GM19193 (cell line): ENCODE measurements around the gene GABRR3.

ENCODE experiments used
- POLR2A ChIP-seq: IDR thresholded peaks from 4 replicates; pipeline ENCODE4 v1.6.1; 2011; ENCODE audit not compliant: insufficient read depth, insufficient read length; ENCODE audit errors: extremely low read depth

The GABRR3 gene

DNA sequence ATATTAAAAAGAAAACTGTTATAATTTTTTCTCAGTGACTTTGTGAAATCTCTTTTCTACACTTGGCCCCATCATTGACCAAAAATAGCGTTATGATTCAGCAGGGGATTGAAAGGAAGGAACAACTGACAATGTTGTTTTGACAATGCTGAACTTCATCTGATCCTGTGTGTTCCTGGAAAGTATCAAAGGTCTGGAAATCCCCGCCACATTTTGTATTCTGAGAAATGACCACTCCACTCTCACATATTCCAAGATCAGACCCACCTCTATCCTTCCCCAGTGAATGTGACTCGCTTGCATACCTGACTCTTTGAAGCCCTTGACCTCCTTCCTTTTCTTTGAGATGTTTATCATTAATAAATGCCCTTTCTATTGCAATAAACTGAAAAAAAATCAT lies 53.2 kb downstream of the GABRR3 start:
- no peak for TF ChIP-seq POLR2A

DNA sequence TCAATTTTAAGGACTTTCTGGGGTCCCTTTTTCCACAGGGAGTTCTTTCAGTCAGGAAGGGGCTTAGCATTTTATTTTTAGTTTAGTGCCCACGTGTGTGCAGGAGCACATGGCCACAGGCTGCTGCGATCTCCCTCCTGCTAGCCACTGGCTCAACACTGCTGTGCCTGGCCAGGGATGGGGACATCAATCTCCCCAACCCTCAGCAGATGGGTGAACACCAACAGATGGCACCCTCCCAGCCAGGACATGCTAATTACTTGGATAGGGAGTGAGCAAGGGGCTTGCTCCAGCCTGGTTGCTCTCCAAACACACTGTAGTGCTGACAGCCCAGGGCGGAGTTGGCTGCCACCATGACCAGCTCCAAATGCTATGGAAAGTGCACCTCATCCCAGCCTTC lies 55.5 kb downstream of the GABRR3 start:
- TF ChIP-seq POLR2A: no peak

DNA sequence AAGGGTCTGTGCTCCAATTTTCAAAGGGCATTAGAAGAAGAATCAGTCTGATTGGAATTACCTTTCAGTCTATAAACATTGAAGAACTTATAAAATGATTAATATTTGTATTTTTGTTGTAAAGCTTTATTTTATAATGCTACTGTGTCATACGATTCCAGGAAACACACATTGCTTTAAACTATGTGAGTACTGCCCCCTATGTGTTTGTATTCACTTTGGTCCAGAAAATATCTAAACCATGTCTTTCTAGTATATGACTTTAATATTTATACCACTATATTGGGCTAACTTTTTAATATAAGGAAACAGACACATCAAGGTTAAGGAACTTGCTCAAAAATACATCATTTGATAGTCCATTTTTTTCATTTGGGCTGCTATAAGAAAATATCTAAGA lies 59.6 kb downstream of the GABRR3 start:
- TF ChIP-seq POLR2A: no peak

DNA sequence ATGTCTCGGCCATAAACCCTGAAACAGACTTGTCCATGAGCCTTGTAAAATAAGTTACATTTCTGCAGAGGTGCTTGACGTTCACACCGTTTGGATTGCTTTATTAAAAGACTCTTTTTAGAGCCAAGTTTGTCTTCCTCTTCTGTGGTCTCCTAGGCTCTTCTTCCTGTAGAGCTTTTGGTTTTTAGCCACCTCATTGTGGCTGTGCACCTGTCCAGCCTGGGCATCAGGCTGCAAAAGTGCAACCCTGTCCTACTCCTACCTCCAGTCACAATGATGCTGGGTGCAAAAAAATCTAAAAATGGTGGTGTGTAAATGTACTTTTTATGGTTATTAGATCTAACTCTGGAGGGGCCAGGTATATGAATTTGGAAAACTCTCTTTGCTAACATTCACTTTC lies 60.1 kb downstream of the GABRR3 start:
- no peak for TF ChIP-seq POLR2A

DNA sequence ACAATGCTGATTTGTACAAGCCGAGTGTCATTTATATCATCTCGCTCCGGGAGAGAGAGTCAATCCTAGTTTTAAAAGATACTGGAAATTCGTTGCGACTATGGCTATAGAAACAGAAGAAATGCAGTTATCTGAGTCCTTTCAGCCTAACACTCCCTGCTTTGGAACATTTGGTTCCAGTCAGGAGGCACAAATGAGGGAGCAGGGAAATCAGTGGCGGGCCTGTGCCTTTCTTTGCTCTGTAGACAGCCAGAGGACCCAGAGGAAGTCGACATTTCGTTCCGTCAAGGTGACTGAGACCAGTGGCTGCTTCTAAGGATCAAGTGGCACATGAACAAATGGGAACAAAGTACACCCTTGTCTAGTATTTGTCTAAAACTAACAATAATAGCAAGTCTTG lies 62.1 kb downstream of the GABRR3 start:
- no peak for TF ChIP-seq POLR2A

DNA sequence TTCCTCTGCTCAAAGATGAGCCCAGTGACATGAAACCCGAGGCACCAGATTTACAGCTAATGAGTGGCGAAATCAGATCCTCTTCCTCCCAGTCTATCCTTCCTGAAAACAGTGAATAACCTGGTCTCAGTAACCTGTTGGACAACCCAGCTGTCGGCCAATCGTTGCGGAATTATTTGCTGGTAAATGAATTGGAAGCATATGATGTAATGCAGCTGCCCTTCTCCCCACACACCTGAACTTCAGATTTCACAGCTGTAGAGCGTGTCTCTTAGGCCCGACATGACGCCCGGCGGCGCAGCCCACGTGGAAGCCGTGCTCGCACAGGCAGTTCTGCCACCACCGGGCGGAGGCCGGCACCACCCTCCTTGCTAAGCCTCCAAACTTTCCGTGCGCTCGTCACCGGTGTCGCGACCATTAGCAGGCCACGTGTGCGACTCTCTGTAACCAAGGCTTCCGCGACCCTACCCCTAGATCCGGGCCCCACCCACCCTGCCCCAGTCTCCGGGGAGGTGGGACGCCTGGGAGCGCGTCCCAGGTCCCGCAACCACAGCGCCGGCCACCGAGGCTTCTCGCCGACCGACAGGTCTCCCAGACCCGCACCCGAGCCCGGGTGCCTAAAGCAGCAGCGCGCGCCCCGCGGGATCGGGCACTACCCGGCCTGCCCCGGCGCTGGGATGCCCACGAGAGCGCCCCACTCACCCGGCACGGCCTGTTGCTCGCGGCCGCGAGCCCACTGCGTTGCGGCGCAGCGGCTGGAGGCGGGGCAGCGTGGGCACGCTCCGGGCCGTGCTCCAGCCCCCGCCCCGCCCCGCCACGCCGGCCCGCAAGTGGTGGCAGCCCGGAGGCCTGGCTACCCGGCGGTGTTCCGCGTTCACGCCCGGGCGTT lies 63.2 kb downstream of the GABRR3 start, which contains the start of gene RIOX2:
TSS of gene RIOX2 (minus strand) at position 753 of the 889 bp plus-strand sequence. CDS start 4,838 bp downstream, outside the sequence.
- TF ChIP-seq POLR2A: peak; percentile 80

DNA sequence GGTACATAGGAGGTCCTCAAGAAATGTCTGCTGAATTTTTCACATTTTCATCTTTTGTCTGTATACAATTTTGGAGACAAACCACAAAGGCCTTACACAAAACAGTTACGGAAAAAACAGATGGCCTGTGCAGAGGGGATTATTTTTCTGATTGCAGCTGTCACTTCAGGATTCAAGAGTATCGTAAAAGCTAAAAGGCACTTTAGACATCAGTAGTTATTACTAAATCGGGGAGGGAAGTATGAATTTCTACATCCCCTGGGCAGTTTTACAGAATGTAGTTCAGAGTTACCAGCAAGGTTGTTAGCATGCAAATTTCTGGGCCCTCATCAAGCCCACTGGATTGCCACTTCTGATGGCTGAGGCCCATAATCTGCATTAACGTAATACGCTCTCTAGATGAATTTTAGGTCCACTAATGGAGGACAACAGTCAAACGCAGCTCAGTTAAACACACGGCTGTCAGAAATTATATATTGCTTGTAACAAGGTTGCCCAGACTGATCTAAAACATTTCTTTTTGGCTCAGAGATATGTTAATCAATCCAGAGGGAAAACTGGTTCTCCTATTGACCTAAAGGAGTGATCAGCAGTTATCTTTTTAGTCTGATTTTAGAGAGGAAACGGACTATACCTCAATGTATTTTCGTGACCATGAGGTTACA lies 64.0 kb downstream of the GABRR3 start:
- TF ChIP-seq POLR2A: no peak

DNA sequence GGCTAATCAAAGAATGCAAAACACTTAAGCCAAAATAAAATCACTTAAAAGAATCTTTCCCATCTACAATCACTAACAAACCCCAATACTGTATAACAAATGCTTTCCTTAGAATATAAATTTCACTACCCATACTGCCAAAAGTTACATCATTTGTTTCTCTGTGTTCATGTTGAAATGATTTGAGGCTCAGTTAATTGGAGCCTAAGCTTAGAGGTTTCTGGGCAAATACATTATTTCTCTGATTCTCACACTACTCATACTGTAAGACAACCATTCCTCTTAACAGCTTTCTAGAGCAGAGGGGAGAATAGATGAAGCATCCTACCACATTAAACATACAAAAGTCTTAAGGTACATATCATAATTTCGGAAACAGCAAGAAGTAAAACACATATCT lies 65.0 kb downstream of the GABRR3 start:
- no peak for TF ChIP-seq POLR2A

DNA sequence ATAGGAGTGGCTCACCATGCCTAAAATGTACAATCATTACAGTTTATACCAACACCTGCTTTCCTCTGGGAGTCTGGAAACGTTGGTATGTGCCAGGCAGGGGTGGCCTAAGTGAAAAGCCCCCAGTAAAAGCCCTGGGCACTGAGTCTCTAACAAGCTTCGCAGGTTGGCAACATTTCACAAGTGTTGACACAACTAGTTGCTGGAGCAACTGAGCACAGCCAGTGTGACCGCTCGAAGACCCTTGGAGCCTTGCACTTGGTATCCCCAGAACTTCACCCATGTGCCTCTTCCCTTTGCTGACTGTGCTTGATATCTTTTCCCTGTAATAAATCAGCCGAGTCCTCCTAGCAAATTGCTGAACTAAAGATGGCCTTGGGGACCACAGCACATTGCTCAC lies 65.6 kb downstream of the GABRR3 start:
- no peak for TF ChIP-seq POLR2A

DNA sequence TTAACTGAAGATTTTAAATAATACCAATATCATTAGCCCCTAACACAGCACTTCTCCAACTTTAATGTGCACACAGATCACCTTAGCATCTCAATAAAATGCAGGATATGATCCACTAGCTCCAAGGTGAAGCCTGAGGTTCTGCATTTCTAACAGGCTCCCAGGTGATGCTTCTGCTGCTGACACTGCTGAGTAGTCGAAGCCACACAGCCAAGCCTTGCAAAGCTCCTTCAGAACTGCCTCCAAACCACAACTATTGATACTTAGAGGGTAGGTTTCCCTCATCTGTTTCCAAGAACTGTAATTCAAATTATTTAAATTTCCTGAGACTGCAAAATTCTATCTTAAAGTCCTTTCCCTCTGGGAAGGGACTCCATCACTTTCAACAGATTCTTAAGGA lies 66.7 kb downstream of the GABRR3 start:
- no peak for TF ChIP-seq POLR2A

DNA sequence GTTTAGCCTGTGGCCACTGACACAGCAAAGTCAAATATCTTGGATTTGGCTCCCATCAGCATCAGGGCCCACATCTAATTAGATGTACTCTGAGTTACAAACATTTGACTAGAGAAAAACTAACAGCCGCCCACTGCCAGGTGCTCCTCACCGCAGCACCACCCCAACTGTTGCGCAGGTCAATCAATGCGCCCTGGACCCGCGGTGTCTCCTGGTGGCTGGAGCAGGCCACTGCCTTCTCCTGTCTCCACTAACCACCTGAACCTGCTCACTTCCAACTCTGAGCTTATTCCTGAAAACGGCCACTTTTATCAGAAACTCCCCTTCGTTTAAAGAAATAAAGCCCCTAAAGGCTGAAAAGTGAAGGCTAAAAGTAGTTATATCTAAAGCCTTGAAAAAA lies 67.1 kb downstream of the GABRR3 start:
- TF ChIP-seq POLR2A: no peak

DNA sequence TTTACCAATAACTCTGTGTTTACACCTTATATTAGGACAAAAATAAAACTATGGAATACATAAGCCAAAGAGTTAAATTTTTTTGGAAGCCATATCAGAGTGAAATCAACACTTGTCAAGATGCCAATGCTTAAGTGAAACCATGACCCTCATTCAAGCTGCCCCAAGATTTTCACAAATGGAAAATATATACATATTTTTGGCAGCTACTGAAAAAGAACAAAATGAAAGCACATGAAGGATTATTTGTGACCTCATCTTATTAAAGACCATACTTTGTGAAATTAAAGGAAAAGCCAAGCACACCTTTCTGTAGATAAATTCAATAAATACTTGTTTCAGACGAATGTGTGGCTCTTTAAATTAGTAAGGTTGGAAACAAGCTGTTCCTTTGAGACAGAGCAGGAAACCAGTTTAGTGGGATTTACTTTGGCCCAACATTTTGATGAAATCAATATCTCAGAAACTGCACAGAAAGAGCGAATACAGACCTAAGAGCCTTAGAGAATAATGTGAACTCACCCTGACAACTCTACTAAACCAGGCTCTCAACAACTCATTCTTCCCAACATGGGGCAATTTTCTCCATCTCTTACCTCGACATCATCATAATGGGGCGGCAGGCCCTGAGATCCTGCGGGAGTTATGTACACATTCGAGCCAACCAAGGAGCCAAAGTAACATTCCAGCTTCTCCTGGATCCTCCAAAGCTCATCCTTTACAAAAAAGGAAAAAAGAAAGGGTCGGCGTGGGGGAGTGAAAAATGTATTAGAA lies 73.9 kb downstream of the GABRR3 start:
- TF ChIP-seq POLR2A: no peak

DNA sequence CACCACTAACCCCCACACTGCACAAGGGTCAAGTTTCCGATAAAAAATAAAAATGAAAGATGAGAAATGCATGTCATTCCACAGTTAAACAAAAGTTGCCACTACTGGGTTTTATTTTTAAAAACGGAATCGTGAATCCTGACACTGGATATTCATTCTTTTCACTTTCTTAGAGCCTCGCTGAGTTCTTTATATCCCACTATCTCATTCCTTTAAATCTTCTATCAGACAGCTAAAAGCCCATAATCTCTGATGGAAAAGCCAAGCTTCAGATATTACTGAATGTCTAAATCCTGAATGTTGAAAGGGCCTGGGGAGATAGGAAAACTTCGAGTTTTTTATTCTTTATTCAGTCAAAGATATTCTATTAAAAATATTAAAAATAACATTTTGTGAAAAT lies 74.6 kb downstream of the GABRR3 start:
- no peak for TF ChIP-seq POLR2A

DNA sequence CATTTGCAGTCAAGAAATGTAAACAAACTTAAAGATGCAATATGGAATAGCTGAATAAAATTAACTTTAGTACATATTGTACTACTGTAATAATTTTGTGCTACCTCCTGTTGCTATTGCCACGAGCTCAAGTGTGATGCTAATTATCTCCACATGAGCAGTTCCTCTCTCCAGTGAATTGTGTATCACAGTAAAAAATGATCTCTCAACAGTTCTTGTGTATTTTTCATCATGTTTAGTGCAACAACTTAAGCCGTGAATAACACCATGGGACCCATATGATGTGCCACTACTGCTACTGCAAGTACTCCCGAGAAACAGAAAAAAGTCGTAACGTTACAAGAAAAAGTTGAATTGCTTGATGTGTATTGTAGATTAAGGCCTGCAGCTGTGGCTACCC lies 75.2 kb downstream of the GABRR3 start:
- no peak for TF ChIP-seq POLR2A

DNA sequence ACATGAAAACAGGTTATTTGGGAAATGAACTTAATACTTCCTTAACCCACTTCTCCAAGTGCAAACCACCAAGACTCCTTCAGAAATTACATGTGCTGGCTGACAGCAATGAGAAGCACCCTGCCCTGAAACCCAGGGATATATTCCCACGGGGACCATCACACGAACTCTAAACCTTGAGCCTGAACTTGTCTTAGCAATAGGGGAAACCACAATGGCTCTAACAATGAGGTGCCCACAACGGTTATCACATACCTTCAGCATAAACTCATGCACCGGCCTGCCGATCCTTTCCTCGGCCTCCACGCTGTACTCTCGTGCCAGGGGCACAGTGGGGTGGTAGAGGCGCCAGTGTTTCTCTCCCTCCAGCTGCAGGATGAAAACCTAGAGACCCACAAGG lies 76.3 kb downstream of the GABRR3 start:
- TF ChIP-seq POLR2A: no peak
